Activated T-helper 2 cell treated with anti-CD3 and anti-CD28 coated beads, Interferon-gamma antibody, Interleukin-2, Interleukin-4, amounts not matched to agents 10 μg/mL and 5 μg/mL and 100 μg/mL, durations not matched to agents 14 hours and 24 hours and 36 hours (primary cell): ENCODE data around the gene PRTN3. TPM values are rescaled to one million over a fixed set of nuclear protein-coding genes. Genes with fewer than 3 reads are reported as not detected.
"Not testable (repeated sequence)": the region's sequence is repeated elsewhere in the genome, so short reads cannot be mapped to it uniquely, and the experiment has no call there.

Source experiments
- DNase-seq: peaks from one replicate; pipeline ENCODE4 v3.0.0; 2021; ENCODE audit warnings: low spot score
- H3K27ac Mint-ChIP-seq: one replicate; pipeline ENCODE4 v1.8.0; 2021; ENCODE audit warnings: mixed read lengths
- H3K27me3 Mint-ChIP-seq: one replicate; pipeline ENCODE4 v1.8.0; 2021; ENCODE audit warnings: low read depth, mixed read lengths
- H3K36me3 Mint-ChIP-seq: one replicate; pipeline ENCODE4 v1.8.0; 2021; ENCODE audit warnings: low read depth, mixed read lengths
- H3K4me1 Mint-ChIP-seq: one replicate; pipeline ENCODE4 v1.8.0; 2021; ENCODE audit warnings: low read depth, mixed read lengths
- H3K4me3 Mint-ChIP-seq: one replicate; pipeline ENCODE4 v1.8.0; 2021; ENCODE audit warnings: low read depth, mild to moderate bottlenecking, moderate library complexity, mixed read lengths
- H3K9me3 Mint-ChIP-seq: one replicate; pipeline ENCODE4 v1.8.0; 2021; ENCODE audit warnings: mixed read lengths
- intact Hi-C: fragments of 100-400 bp; cut with micrococcal nuclease; formaldehyde crosslinking; loops from one replicate; pipeline ENCODE4 v1.15.1; 2023
- total RNA-seq: library from RNA; stranded (reverse); gene quantifications from 2 replicates; pipeline ENCODE4 v1.2.3, GENCODE V29; 2022

The PRTN3 gene
- total RNA-seq, 1 donor from 2014 or later: not detected

DNA sequence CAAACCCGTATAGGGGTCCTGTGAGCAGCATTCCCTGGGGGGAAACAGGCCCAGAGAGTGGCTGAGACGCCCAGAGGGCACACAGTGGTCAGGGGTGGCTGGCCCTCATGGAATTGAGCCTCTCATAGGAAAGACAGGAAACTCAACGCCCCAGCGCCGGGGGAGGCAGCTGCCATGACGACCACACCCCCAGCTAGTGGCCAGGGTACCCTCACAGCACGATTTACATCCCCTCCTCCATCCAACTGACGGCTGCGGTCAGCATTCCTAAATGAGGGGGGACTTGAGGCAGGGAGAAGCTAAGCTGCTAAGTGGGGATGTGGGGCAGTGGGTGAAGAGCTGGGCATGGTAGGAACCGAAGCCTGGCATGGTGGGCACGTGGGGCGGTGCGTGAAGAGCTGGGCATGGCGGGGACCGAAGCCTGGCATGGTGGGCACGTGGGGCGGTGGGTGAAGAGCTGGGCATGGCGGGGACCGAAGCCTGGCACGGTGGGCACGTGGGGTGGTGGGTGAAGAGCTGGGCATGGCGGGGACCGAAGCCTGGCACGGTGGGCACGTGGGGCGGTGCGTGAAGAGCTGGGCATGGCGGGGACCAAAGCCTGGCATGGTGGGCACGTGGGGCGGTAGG, 42.2 kb downstream of the PRTN3 start:
- H3K9me3 Mint-ChIP-seq: no peaks in the 10 kb centered on the region
- DNase-seq: no peak
- H3K36me3 Mint-ChIP-seq: peaks cover 21% of the 10 kb centered on the region
- no peak overlapping the region for H3K27ac Mint-ChIP-seq
- no peaks in the 10 kb centered on the region for H3K27me3 Mint-ChIP-seq
- no peaks in the 10 kb centered on the region for H3K4me1 Mint-ChIP-seq
- intact Hi-C loops: no loop called here
- H3K4me3 Mint-ChIP-seq: no peak overlapping the region

DNA sequence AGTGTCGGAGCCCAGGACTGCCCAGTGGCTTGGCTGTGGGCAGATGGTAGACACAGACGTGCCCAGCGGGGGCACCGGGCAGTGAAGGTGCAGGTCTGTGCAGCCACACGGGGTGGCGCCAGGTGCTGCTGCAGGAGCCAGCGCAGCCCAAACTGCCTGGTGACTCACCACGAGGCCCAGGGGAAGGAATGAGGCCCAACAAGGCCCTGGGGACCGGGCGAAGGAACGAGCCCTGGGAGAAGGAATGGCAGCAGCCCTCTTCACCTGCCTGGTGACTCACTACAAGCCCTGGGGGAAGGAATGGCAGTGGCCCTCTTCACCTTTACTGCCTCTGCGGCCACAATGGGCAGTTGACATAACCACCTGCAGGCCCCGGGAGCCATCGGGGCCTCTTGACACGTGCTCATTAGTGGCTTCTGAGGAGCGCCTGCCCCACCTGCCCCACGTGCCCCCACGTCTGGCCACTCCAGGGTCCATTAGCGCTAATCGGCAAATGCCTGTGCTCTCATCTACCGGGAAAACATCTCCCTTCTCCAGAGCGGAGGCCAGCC, 42.9 kb downstream of the PRTN3 start:
- Mint-ChIP-seq H3K9me3 (no peaks in the 10 kb centered on the region), H3K4me1 (no peaks in the 10 kb centered on the region), H3K27me3 (no peaks in the 10 kb centered on the region), H3K36me3 (peaks cover 21% of the 10 kb centered on the region), H3K27ac (no peak overlapping the region), H3K4me3 (no peak overlapping the region)
- DNase-seq: no peak
- intact Hi-C loops: no loop called here

DNA sequence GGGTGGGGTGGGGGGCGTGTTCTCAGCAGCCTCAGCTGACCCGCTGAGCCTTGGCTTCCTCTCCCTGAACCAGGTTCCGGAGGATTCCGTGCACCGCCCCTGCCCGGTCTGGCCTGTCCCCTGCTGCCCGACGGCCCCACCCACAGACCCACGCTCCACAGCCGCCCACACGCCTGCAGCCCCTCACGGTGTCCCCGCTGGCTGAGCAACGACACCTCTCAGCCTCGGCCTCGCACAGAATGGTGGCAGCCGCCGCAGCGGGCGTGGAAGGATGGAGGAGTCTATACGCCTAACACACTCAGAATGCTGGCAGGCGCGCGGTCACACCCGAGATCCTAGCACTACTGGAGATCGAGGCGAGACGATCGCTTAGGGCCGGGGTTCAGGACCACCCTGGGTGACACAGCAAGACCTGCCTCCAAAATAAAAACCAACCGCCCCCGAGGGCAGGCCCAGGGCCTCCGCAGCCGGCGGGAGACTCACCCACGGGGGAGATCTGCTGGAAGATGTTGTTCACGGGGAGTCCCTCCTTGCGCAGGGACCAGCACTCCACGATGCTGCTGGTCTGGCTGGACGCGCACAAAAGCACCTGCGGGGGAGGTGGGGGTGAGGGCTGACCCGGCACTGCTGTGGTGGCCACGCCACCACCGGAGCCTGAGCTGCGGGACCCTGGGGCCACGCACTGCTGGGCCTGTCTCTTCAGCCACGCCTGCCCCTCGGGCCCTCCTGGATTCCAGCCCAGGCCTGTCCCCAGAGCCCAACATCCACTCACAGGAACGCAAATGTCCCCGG, 43.8 kb downstream of the PRTN3 start:
- Mint-ChIP-seq H3K36me3 (peaks cover 25% of the 10 kb centered on the region), H3K4me1 (no peaks in the 10 kb centered on the region), H3K9me3 (no peaks in the 10 kb centered on the region), H3K27me3 (no peaks in the 10 kb centered on the region), H3K27ac (no peak overlapping the region), H3K4me3 (no peak overlapping the region)
- intact Hi-C loops: no loop called here
- DNase-seq: no peak

DNA sequence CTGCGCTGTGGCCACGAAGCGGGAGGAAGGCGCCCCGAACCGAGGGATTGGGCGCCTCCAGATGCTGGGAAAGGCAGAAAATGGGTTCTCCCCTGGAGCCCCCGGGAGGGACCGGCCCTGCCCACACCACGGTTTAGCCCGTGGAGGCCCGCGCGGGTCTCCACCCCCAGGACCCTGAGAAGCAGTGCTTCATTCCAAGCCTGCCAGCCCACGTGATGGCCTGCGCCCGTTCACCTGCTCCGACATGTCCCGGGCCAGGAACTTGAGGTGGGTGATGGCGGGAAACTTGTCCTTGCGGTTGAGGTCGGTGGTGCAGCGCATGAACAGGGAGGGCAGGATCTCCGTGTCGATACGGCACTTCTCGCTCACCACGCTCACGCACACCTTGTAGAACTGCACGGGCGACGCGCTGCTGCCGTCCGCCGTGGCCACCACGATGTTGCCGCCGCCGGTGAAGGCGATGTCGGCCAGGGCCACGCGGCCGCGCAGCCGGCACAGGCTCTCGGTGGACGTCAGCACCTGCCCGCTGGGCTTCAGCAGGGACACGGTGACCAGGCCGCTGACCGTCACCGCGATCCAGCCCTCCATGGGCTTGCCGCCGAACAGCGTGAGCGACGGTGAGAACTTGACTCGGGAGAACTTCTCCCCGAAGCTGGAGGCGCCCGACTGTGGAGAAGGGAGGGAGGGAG, 44.9 kb downstream of the PRTN3 start:
- Mint-ChIP-seq H3K27ac (no peak overlapping the region), H3K27me3 (no peaks in the 10 kb centered on the region), H3K9me3 (no peaks in the 10 kb centered on the region), H3K4me3 (no peak overlapping the region), H3K36me3 (peaks cover 25% of the 10 kb centered on the region), H3K4me1 (no peaks in the 10 kb centered on the region)
- no peak for DNase-seq
- intact Hi-C loops: no loop called here

DNA sequence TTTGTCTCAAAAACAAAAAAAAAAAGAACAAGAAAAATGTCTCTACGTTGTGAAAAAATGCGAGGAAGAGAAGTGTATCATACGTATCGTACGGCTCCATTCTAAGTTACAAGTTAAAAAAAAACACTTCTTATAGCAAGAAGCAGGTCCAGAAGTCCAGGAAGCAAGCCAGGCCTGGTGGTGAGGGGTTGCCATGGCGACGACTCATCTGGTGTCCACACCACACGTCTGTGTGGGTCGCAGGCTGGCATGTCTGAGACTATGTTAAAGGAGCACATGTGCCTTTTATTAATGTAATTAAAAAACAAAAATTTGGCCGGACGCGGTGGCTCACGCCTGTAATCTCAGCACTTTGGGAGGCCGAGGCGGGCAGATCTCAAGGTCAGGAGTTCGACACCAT, 46.3 kb downstream of the PRTN3 start:
- H3K27me3 Mint-ChIP-seq: no peaks in the 10 kb centered on the region
- no peak overlapping the region for H3K4me3 Mint-ChIP-seq
- intact Hi-C loops: no loop called here
- no peak overlapping the region for H3K27ac Mint-ChIP-seq
- H3K4me1 Mint-ChIP-seq: peaks cover 1% of the 10 kb centered on the region
- peaks cover 14% of the 10 kb centered on the region for H3K36me3 Mint-ChIP-seq
- DNase-seq: no peak
- H3K9me3 Mint-ChIP-seq: no peaks in the 10 kb centered on the region

DNA sequence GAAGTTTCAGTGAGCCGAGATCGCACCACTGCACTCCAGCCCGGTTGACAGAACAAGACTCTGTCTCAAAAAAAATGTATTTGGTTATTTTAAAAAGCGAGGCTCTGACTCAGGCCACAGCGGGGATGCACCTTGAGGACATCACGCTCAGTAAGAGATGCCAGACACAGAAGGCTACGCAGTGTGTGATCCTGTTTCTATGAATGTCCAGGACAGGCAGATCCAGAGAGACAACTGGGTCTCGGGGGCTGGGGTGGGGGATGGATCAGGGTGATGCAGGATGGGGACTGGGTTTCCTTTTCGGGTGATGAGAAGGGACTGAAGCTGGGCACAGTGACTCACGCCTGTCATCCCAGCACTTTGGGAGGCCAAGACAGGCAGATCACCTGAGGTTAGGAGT, 46.8 kb downstream of the PRTN3 start:
- DNase-seq: no peak
- H3K27me3 Mint-ChIP-seq: no peaks in the 10 kb centered on the region

DNA sequence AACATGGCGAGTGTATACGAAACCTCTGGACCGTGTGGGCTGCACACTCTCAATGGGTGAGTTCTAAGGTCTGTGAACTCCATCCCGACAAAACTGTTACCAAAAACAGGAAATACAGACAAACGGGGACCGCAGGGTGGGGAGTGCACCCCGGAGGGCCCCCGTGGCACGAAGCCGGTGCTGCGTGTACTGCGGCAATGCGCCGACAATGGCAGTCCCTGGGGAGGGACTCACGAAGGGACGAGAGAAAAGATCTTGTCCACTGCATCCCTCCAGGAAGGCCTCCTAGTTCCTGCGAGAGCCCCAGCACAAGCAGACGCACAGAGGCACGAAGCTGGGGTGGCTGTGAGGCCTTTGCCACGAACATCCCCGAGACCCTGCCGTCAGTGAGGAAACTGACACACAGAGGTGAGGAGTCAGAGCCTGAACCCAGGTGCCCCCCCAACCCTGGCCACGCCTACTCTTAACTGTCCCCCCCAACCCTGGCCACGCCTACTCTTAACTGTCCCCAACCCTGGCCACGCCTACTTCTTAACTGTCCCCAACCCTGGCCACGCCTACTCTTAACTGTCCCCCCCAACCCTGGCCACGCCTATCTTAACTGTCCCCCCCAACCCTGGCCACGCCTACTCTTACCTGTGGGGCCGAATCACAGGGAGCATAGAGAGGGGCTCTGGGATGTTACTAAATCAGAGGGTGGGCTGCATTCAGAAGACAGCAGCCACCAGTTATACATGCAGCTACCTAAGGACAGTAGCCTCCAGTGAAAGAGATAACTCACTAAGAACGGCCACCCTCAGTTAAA, 48.0 kb downstream of the PRTN3 start:
- intact Hi-C loops: no loop called here
- Mint-ChIP-seq H3K27me3 (no peaks in the 10 kb centered on the region), H3K9me3 (no peaks in the 10 kb centered on the region), H3K4me3 (no peak overlapping the region), H3K4me1 (peaks cover 8% of the 10 kb centered on the region), H3K27ac (no peak overlapping the region), H3K36me3 (peaks cover 10% of the 10 kb centered on the region)
- DNase-seq: no peak

More for the DNA sequence above, 46.8 kb downstream of the PRTN3 start:
- Mint-ChIP-seq H3K27ac (no peak overlapping the region), H3K9me3 (no peaks in the 10 kb centered on the region), H3K36me3 (peaks cover 14% of the 10 kb centered on the region), H3K4me3 (no peak overlapping the region), H3K4me1 (peaks cover 3% of the 10 kb centered on the region)
- intact Hi-C loops: no loop called here

DNA sequence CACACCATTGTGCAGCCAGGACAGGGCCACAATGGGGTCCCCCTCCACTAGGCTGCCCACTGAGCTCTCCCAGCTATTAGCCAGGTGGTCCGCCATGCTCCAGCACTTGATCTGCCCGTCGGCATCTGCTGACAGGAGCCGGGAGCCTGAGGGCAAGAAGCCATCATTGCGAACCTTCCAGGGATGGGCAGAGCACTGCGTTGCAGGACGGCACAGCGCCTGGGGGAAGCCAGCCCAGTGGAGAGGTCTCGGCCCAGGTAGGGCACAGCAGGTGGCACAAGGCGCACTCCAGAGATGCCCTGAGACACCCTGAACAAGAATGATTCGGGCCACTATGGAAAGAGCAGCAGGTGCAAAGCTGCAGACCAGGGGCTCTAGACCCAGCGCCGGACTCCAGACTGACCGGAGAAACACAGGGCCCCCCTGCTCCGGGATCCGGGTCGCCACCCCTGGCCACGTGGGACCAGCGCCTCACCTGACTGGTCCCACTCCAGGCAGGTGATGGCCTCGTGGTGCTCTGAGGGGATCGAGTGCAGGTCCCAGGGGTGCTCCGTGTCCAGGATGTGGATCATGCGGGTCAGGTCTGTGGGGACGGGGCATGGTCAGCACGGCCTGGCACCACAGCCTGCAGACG, 49.0 kb downstream of the PRTN3 start:
- no peak for DNase-seq
- no peaks in the 10 kb centered on the region for H3K9me3 Mint-ChIP-seq
- H3K27ac Mint-ChIP-seq: no peak overlapping the region
- intact Hi-C loops: no loop called here
- peaks cover 8% of the 10 kb centered on the region for H3K4me1 Mint-ChIP-seq
- no peak overlapping the region for H3K4me3 Mint-ChIP-seq
- H3K36me3 Mint-ChIP-seq: peaks cover 10% of the 10 kb centered on the region
- no peaks in the 10 kb centered on the region for H3K27me3 Mint-ChIP-seq

DNA sequence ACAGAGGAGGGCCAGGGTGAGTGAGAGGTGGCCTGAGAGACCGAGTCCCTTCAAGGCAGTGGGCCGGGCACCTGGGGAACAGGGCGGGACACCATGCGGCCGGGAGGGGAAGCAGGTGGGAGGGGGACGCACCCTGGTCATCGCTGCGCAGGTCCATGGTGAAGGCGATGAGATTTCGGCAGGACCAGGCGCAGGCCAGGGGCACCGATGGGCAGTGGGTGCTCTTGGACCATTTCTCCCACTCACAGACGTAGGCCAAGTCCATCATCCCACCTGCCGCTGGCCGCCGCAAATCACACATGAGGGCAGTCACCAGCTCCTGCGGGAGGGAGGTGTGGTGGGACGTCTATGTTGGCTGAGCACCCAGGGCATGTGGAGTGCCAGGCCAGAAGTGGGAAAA, 50.0 kb downstream of the PRTN3 start:
- Mint-ChIP-seq H3K36me3 (peaks cover 10% of the 10 kb centered on the region), H3K4me3 (peak overlapping the region; percentile 67), H3K4me1 (peaks cover 8% of the 10 kb centered on the region), H3K27ac (no peak overlapping the region), H3K27me3 (no peaks in the 10 kb centered on the region), H3K9me3 (no peaks in the 10 kb centered on the region)
- intact Hi-C loops: no loop called here
- no peak for DNase-seq

DNA sequence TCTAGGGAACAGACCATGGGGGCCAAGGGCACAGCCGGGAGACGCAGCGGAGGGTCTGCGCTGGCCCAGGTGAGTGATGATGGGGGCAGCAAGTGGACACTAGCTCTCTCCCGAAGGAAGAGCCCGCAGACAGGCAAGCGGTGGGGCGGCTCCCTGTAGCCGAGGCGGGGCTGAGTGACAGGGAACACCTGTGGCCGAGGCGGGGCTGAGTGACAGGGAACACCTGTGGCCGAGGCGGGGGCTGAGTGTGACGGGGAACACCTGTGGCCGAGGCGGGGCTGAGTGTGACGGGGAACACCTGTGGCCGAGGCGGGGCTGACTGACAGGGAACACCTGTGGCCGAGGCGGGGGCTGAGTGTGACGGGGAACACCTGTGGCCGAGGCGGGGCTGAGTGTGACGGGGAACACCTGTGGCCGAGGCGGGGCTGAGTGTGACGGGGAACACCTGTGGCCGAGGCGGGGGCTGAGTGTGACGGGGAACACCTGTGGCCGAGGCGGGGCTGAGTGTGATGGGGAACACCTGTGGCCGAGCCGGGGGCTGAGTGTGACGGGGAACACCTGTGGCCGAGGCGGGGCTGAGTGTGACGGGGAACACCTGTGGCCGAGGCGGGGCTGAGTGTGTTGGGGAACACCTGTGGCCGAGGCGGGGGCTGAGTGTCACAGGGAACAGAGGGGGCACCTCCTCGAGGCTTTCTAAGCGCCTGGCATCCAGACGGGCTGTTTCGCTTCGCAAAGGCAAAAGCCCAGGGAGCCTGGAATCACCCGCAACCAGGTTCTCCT, 50.8 kb downstream of the PRTN3 start:
- H3K9me3 Mint-ChIP-seq, H3K27me3 Mint-ChIP-seq, DNase-seq, H3K4me1 Mint-ChIP-seq: not testable (repeated sequence)
- Mint-ChIP-seq H3K36me3 (peaks cover 15% of the 10 kb centered on the region), H3K4me3 (peak overlapping the region; percentile 84), H3K27ac (peak overlapping the region; percentile 81)
- intact Hi-C loops: loop anchor here (2.0 kb wide), 2 partner anchors 17 to 29 kb away; no protein-coding TSS in a partner anchor

DNA sequence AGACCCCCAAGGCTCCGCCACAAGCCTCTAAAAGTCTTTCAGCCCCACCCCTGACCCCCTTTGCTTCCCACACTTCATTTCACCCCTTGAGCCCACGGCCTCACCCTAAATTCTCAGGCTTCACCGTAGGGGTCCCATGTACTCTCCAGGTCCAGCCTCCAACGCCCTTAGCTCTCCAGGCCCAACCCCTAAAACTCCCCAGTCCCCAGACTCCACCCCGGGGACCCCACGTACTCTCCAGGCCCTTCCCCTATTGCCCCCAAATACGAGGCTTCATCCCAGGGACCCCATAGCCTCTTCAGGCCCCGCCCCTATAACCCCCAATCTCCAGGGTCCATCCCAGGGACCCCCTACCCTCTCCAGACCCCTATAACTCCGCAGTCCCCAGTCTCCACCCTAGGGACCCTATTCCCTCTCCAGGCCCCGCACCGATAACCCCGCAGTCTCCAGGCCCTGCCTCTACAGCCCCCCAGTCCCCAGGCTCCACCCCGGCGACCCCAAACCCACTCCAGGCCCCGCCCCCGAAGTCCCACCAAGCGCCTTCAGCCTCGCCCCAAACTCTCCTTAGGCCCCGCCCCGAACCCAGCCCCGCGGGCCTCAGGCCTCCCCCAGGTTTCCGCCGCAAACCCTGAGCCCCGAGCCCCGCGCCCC, 51.6 kb downstream of the PRTN3 start:
- Mint-ChIP-seq H3K36me3 (peaks cover 21% of the 10 kb centered on the region), H3K4me1 (peaks cover 8% of the 10 kb centered on the region), H3K27me3 (no peaks in the 10 kb centered on the region), H3K27ac (peak overlapping the region; percentile 81), H3K4me3 (peak overlapping the region; percentile 84), H3K9me3 (no peaks in the 10 kb centered on the region)
- no peak for DNase-seq
- intact Hi-C loops: loop anchor here (2.0 kb wide), 2 partner anchors 16 to 30 kb away; no protein-coding TSS in a partner anchor
